PFSK-1 (cell line): ENCODE data around the gene TGIF1.

Source experiments
- POLR2AphosphoS5 ChIP-seq: IDR thresholded peaks from 2 replicates; pipeline ENCODE4 v1.6.1; 2012; ENCODE audit warnings: low read depth, mild to moderate bottlenecking, control low read depth, low read length, moderate library complexity
- TF ChIP-seq, protein P1 (sequence below), 2 experiments: IDR thresholded peaks; 2 replicates each; pipeline versions ENCODE4 v1.6.1 to v1.8.0; 2011 to 2012; ENCODE audit warnings: low read depth in 2 of 2, low read length in 2 of 2, control low read depth in 1 of 2, inconsistent platforms in 1 of 2, mild to moderate bottlenecking in 1 of 2, moderate library complexity in 1 of 2; ENCODE audit not compliant: insufficient read depth in 1 of 2

DNA sequence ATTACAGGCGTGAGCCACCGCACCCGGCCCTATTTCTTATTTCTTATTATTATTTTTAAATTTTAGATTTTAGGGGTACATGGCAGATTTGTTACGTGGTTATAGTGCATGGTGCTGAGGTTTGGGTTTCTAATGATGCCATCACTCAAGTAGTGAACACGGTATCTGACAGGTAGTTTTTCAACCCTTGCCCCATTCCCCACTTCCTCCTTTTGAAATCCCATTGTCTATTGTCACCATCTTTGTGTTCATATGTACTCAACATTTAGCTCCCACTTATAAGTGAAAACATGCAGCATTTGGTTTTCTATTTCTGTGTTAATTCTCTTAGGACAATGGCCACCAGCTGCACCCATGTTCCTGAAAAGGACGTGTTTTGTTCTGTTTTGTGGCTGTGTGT is 39.5 kb downstream of the TGIF1 start:
- TF ChIP-seq, protein P1, sequence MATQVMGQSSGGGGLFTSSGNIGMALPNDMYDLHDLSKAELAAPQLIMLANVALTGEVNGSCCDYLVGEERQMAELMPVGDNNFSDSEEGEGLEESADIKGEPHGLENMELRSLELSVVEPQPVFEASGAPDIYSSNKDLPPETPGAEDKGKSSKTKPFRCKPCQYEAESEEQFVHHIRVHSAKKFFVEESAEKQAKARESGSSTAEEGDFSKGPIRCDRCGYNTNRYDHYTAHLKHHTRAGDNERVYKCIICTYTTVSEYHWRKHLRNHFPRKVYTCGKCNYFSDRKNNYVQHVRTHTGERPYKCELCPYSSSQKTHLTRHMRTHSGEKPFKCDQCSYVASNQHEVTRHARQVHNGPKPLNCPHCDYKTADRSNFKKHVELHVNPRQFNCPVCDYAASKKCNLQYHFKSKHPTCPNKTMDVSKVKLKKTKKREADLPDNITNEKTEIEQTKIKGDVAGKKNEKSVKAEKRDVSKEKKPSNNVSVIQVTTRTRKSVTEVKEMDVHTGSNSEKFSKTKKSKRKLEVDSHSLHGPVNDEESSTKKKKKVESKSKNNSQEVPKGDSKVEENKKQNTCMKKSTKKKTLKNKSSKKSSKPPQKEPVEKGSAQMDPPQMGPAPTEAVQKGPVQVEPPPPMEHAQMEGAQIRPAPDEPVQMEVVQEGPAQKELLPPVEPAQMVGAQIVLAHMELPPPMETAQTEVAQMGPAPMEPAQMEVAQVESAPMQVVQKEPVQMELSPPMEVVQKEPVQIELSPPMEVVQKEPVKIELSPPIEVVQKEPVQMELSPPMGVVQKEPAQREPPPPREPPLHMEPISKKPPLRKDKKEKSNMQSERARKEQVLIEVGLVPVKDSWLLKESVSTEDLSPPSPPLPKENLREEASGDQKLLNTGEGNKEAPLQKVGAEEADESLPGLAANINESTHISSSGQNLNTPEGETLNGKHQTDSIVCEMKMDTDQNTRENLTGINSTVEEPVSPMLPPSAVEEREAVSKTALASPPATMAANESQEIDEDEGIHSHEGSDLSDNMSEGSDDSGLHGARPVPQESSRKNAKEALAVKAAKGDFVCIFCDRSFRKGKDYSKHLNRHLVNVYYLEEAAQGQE (IDR thresholded peaks at IDR 0.05; ENCODE audit: insufficient read depth in 1 of 2, low read depth in 2 of 2, low read length in 2 of 2): no peak
- no peak for TF ChIP-seq POLR2AphosphoS5
